ENCODE results near the gene GRHL1. TPM values are rescaled to one million over a fixed set of nuclear protein-coding genes. Genes with fewer than 3 reads are reported as not detected.

Gene GRHL1
- total RNA-seq, 1 donor from 2014 or later, result 37.4 TPM

DNA sequence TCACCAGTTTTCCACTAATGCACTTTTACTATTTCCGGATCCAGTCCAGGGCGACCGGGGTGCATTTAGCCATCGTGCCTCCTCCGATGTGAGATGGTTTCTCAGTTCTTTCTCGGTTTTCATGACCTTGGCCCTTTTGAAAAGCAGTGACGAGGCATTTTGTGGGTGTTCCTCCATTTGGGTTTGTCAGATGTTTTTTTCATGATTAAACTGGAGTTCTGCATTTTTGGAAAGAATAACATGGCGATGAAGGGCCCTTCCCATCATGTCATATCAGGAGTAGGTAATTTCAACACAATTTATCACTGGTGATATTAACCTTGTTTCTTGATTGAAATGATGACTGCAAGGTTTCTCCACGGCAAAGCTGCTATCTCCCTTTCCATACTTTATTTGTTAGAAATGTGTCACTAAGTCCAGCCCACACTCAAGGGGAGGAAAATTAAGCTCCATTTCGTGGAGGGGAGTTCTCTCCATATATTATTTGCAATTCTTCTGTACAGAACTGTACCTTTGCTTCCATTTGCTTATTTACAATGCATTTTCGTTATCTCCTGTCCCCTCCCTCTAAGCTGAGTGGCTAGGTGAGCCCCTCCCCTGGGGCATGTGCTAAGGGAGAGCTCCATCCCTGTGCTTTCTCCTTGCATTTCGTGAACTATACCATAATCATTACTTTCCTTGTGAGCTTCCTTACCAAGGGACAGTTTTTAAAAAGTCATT is 83.0 kb downstream of the GRHL1 start:
- H3K27ac Mint-ChIP-seq, result no peak overlapping the region

GRCh38 chr2:10035053-10035422 is 83.5 kb downstream of the GRHL1 start:
- H3K4me1 Mint-ChIP-seq (ENCODE audit: unreplicated experiment), result peaks cover 5% of the 10 kb centered on the region
- no peak overlapping the region for H3K4me3 Mint-ChIP-seq
- TF ChIP-seq, protein P1, sequence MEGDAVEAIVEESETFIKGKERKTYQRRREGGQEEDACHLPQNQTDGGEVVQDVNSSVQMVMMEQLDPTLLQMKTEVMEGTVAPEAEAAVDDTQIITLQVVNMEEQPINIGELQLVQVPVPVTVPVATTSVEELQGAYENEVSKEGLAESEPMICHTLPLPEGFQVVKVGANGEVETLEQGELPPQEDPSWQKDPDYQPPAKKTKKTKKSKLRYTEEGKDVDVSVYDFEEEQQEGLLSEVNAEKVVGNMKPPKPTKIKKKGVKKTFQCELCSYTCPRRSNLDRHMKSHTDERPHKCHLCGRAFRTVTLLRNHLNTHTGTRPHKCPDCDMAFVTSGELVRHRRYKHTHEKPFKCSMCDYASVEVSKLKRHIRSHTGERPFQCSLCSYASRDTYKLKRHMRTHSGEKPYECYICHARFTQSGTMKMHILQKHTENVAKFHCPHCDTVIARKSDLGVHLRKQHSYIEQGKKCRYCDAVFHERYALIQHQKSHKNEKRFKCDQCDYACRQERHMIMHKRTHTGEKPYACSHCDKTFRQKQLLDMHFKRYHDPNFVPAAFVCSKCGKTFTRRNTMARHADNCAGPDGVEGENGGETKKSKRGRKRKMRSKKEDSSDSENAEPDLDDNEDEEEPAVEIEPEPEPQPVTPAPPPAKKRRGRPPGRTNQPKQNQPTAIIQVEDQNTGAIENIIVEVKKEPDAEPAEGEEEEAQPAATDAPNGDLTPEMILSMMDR (conservative IDR thresholded peaks at IDR 0.05), result no peak
- no peaks in the 10 kb centered on the region for H3K36me3 Mint-ChIP-seq
- H3K9me3 Mint-ChIP-seq, result no peaks in the 10 kb centered on the region
- DNase-seq (ENCODE audit: extremely low spot score, unreplicated experiment), result no peak
- H3K27ac Mint-ChIP-seq, result no peak overlapping the region
- H3K27me3 Mint-ChIP-seq, result peaks cover 3% of the 10 kb centered on the region

More for the DNA sequence above, 83.0 kb downstream of the GRHL1 start:
- Mint-ChIP-seq H3K4me1 (ENCODE audit: unreplicated experiment) (peaks cover 10% of the 10 kb centered on the region), H3K36me3 (no peaks in the 10 kb centered on the region), H3K27me3 (no peaks in the 10 kb centered on the region), H3K9me3 (no peaks in the 10 kb centered on the region), H3K4me3 (no peak overlapping the region)
- TF ChIP-seq, protein P1 (conservative IDR thresholded peaks at IDR 0.05), result no peak
- no peak for DNase-seq (ENCODE audit: extremely low spot score, unreplicated experiment)

- peaks cover 1% of the 10 kb centered on the region for H3K36me3 Mint-ChIP-seq
- no peak overlapping the region for H3K27ac Mint-ChIP-seq
- peaks cover 7% of the 10 kb centered on the region for H3K27me3 Mint-ChIP-seq
- TF ChIP-seq, protein P1 (conservative IDR thresholded peaks at IDR 0.05), result no peak
- no peaks in the 10 kb centered on the region for H3K9me3 Mint-ChIP-seq
- peaks cover 4% of the 10 kb centered on the region for H3K4me1 Mint-ChIP-seq (ENCODE audit: unreplicated experiment)
- H3K4me3 Mint-ChIP-seq, result no peak overlapping the region
- DNase-seq (ENCODE audit: extremely low spot score, unreplicated experiment), result no peak
Measured at GRCh38 chr2:10035633-10036032, 84.1 kb downstream of the GRHL1 start.

DNA sequence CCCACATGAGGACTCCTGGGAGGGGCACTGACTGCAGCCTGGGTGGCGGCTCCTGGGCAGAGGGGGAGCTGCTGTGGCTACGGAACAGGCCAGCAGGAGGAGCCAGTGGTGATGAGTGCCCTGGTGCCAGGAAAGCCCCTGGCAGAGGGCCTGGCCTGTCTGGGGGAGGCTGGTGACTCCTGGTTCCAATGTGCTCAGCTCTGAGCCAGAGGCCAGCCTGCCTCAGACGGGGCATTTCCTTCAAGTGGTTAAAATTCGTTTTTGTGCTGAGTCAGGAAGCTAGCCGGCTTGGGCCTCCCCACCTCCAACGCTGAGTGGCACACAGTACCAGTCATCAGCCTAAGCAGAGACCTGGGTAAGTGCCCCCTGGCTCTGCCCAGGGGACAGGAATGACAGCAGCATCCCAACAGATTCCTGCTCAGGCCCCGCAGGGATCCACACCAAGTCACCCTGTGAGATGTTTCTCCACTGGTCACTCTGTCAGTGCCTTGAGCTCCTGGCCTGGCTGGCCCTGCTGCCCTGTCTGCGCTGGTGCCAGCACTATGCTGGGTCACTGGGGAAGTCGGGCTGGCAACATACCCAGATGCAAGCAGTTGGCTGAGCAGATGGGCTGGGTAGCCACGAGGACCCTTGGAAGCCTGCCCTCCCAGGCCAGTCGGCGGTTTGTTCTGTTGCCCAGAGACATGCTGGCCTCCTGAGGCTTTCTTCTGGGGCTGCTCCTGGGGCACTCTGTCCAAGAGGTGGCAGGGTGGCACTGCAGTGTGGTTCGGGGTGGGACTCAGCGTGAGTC is 84.8 kb downstream of the GRHL1 start:
- no peak overlapping the region for H3K27ac Mint-ChIP-seq
- no peak for DNase-seq (ENCODE audit: extremely low spot score, unreplicated experiment)
- no peak overlapping the region for H3K4me3 Mint-ChIP-seq
- H3K27me3 Mint-ChIP-seq, result peaks cover 10% of the 10 kb centered on the region
- TF ChIP-seq, protein P1 (conservative IDR thresholded peaks at IDR 0.05), result peak; percentile 46
- H3K36me3 Mint-ChIP-seq, result peaks cover 3% of the 10 kb centered on the region
- H3K4me1 Mint-ChIP-seq (ENCODE audit: unreplicated experiment), result peaks cover 7% of the 10 kb centered on the region
- no peaks in the 10 kb centered on the region for H3K9me3 Mint-ChIP-seq

DNA sequence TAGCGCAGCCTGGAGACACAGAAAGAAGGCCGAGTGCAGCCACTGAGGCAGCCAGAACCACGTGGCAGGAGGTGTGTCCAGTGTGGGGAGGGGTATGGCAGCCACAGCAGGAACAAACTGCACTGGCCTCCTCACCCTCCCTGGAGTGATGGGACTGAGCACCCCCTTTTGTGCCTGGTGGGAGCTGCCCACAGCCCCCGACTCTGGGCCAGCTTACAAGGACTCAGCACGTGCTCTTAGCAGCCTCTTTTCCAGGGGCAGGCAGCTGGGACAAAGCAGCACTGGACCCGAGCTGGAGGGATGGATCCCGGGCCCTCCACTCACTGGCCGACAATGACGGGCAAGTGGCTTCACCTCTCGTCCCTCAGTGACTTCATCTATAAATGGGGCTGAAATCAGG is 86.6 kb downstream of the GRHL1 start:
- peaks cover 3% of the 10 kb centered on the region for H3K36me3 Mint-ChIP-seq
- peaks cover 14% of the 10 kb centered on the region for H3K4me1 Mint-ChIP-seq (ENCODE audit: unreplicated experiment)
- H3K9me3 Mint-ChIP-seq, result no peaks in the 10 kb centered on the region
- H3K27ac Mint-ChIP-seq, result no peak overlapping the region
- peaks cover 15% of the 10 kb centered on the region for H3K27me3 Mint-ChIP-seq
- no peak overlapping the region for H3K4me3 Mint-ChIP-seq
- no peak for DNase-seq (ENCODE audit: extremely low spot score, unreplicated experiment)
- TF ChIP-seq, protein P1 (conservative IDR thresholded peaks at IDR 0.05), result no peak

Measured in type B pancreatic cell (in vitro differentiated cells).